ENCODE results near the gene GSKIP.
A peak's percentile ranks its signal among the peaks of the same experiment; 100 is the strongest.

The GSKIP gene

DNA sequence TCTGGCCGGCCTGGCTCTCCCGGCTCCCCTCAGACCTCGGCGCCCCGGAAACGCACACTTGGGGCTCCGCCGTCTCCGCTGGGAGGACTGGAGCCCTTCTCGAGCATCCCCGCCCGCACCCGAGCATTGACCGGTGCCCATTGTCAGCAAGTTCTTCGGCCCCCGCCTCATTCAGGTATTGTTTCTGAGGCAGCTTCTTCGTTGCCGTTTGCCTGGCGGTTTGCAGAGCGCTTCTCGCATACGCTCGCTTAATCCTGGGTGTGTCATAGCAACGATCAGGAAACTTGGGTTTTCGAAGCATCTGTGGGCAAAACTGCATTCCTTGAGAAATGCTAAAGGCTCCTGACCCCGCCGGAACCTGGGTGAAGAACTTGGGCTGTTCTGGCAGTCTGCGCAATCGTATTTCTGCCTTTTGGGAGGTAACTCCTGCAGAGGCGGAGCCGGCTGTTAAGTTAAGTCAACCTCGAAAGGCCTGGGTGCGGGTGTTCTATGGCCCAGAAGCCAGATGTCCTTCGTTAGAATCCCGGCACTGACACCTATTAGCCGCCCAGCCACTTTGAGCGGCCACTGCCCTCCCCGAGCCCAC, 518 bp downstream of the GSKIP start:
- DNase-seq: peak; percentile 18
- TF ChIP-seq, protein P1, sequence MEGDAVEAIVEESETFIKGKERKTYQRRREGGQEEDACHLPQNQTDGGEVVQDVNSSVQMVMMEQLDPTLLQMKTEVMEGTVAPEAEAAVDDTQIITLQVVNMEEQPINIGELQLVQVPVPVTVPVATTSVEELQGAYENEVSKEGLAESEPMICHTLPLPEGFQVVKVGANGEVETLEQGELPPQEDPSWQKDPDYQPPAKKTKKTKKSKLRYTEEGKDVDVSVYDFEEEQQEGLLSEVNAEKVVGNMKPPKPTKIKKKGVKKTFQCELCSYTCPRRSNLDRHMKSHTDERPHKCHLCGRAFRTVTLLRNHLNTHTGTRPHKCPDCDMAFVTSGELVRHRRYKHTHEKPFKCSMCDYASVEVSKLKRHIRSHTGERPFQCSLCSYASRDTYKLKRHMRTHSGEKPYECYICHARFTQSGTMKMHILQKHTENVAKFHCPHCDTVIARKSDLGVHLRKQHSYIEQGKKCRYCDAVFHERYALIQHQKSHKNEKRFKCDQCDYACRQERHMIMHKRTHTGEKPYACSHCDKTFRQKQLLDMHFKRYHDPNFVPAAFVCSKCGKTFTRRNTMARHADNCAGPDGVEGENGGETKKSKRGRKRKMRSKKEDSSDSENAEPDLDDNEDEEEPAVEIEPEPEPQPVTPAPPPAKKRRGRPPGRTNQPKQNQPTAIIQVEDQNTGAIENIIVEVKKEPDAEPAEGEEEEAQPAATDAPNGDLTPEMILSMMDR (IDR thresholded peaks at IDR 0.05; ENCODE audit: low read depth, low read length, missing control alignments): no peak
- Histone ChIP-seq H3K36me3 (replicated peaks) (peaks cover 3% of the 10 kb centered on the region), H3K27ac (peak overlapping the region; percentile 33), H3K4me3 (ENCODE audit: low read depth, low read length) (peak overlapping the region; percentile 80), H3K27me3 (replicated peaks) (no peaks in the 10 kb centered on the region)
- in situ Hi-C loops (cut with HindIII; ENCODE audit: low pct_ligation_motif_present, low sequenced_read_pairs): no loop called here

DNA sequence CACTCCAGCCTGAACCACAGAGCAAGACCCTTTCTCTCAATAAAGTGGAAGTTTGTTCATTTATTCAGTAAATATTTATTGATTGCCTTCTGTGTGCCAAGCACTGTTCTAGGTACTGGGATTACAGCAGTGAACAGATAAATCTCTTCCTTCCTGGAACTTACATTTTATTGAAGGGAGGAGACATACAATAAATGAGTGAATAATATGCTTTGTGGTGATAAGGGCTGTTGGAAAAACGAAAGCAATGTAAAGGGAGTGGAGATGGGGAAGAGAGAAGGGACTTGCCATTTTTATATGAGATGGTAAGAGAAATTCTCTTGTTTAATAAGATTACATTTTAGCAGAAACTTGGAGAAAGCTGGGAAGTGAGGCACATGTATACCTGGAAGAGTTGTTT, 1.6 kb downstream of the GSKIP start:
- in situ Hi-C loops (cut with HindIII; ENCODE audit: low pct_ligation_motif_present, low sequenced_read_pairs): no loop called here
- TF ChIP-seq, protein P1 (IDR thresholded peaks at IDR 0.05; ENCODE audit: low read depth, low read length, missing control alignments): no peak
- DNase-seq: no peak
- Histone ChIP-seq H3K36me3 (replicated peaks) (peaks cover 3% of the 10 kb centered on the region), H3K27me3 (replicated peaks) (no peaks in the 10 kb centered on the region), H3K4me3 (ENCODE audit: low read depth, low read length) (no peak overlapping the region), H3K27ac (no peak overlapping the region)

DNA sequence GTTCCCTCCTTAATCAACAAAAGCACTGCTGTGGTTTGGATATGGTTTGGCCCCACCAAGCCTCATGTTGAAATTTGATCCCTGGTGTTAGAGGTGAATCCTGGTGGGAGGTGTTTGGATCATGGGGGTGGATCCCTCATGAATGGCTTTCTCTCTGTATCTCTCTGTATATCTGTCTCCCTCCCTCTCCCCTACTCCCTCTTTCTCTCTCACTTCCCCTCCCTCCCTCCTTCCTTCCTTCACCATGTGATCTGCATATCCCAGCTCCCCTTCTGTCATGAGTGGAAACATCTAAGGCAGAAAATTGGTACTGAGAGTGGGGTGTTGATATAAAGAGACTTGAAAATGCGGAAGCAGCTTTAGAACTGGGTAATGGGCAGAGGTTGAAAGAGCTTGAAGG, 5.2 kb downstream of the GSKIP start:
- no peak for DNase-seq
- H3K4me3 ChIP-seq (ENCODE audit: low read depth, low read length): no peak overlapping the region
- TF ChIP-seq, protein P1 (IDR thresholded peaks at IDR 0.05; ENCODE audit: low read depth, low read length, missing control alignments): no peak
- H3K27ac ChIP-seq: no peak overlapping the region
- no peaks in the 10 kb centered on the region for H3K27me3 ChIP-seq (replicated peaks)
- in situ Hi-C loops (cut with HindIII; ENCODE audit: low pct_ligation_motif_present, low sequenced_read_pairs): no loop called here
- no peaks in the 10 kb centered on the region for H3K36me3 ChIP-seq (replicated peaks)

DNA sequence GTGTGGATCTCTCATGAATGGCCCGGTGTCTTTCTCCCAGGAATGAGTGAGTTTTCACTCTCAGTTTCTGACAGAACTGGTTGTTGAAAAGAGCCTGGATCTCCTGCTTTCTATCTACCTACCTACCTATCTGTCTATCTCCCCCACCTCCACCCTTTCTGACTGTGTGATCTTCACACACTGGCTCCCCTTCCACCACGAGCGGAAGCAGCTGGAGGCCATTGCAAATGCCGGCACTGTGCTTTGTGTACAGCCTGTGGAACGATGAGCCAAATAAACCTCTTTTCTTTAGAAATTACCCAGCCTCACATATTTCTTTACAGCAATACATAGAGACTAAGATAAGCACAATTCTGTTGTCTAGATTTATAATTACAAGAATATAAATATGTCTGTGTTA, 7.2 kb downstream of the GSKIP start:
- no peaks in the 10 kb centered on the region for H3K27me3 ChIP-seq (replicated peaks)
- no peak overlapping the region for H3K27ac ChIP-seq
- no peak for DNase-seq
- in situ Hi-C loops (cut with HindIII; ENCODE audit: low pct_ligation_motif_present, low sequenced_read_pairs): no loop called here
- no peak overlapping the region for H3K4me3 ChIP-seq (ENCODE audit: low read depth, low read length)
- TF ChIP-seq, protein P1 (IDR thresholded peaks at IDR 0.05; ENCODE audit: low read depth, low read length, missing control alignments): no peak
- H3K36me3 ChIP-seq (replicated peaks): no peaks in the 10 kb centered on the region

DNA sequence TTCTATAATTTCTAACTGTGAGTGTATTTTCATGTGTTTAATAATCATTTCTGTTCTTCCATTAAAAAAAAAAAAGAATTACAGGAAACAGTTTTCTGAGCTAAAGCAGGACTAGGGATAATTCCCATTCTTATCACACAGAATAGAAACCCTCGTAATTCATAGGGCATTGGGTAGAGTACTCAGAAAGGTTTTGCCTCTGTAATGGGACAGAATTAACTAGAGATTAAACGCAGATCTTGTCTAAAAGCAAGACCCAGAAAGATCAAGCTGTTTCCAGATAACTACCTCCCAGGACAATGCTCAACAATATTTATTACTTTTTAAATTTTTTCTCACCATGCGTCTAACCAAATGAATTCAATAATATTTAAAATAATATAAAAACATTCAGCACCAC, 10.2 kb downstream of the GSKIP start:
- in situ Hi-C loops (cut with HindIII; ENCODE audit: low pct_ligation_motif_present, low sequenced_read_pairs): no loop called here
- H3K27me3 ChIP-seq (replicated peaks): no peaks in the 10 kb centered on the region
- no peak overlapping the region for H3K27ac ChIP-seq
- no peak for DNase-seq
- TF ChIP-seq, protein P1 (IDR thresholded peaks at IDR 0.05; ENCODE audit: low read depth, low read length, missing control alignments): no peak
- H3K36me3 ChIP-seq (replicated peaks): no peaks in the 10 kb centered on the region
- no peak overlapping the region for H3K4me3 ChIP-seq (ENCODE audit: low read depth, low read length)

DNA sequence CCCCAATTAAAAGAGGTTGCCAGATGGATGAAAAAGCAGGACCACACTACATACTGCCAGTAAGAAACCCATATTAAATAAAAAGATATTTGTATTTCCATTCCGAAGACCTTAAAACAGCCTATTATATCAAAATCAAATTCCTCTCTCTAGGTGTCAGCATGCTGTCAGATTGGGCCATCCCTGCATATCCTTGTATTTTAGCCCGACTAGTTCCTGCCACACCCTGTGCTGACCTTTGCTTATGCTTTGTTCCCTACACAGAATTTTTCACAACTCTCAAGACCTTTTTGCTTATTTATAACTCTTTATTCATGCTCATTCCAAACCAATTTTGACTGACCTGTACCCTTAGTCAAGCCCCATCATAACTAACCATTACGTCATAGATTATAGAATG, 12.8 kb downstream of the GSKIP start:
- H3K27me3 ChIP-seq (replicated peaks): no peaks in the 10 kb centered on the region
- TF ChIP-seq, protein P1 (IDR thresholded peaks at IDR 0.05; ENCODE audit: low read depth, low read length, missing control alignments): no peak
- no peak for DNase-seq
- no peaks in the 10 kb centered on the region for H3K36me3 ChIP-seq (replicated peaks)
- no peak overlapping the region for H3K27ac ChIP-seq
- no peak overlapping the region for H3K4me3 ChIP-seq (ENCODE audit: low read depth, low read length)
- in situ Hi-C loops (cut with HindIII; ENCODE audit: low pct_ligation_motif_present, low sequenced_read_pairs): no loop called here
